ENCODE measurements around the gene SMCO3. TPM values are rescaled to one million over a fixed set of nuclear protein-coding genes. Genes with fewer than 3 reads are reported as not detected.

The SMCO3 gene
- total and polyA plus RNA-seq, 2 of the 13 experiments (the other 11 are each of a cell fraction or from before 2014, with no cell fraction given) = 0.29 to 0.42 TPM

- TF ChIP-seq, protein P1, sequence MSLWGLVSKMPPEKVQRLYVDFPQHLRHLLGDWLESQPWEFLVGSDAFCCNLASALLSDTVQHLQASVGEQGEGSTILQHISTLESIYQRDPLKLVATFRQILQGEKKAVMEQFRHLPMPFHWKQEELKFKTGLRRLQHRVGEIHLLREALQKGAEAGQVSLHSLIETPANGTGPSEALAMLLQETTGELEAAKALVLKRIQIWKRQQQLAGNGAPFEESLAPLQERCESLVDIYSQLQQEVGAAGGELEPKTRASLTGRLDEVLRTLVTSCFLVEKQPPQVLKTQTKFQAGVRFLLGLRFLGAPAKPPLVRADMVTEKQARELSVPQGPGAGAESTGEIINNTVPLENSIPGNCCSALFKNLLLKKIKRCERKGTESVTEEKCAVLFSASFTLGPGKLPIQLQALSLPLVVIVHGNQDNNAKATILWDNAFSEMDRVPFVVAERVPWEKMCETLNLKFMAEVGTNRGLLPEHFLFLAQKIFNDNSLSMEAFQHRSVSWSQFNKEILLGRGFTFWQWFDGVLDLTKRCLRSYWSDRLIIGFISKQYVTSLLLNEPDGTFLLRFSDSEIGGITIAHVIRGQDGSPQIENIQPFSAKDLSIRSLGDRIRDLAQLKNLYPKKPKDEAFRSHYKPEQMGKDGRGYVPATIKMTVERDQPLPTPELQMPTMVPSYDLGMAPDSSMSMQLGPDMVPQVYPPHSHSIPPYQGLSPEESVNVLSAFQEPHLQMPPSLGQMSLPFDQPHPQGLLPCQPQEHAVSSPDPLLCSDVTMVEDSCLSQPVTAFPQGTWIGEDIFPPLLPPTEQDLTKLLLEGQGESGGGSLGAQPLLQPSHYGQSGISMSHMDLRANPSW (CRISPR knock-in tag; IDR thresholded peaks at IDR 0.05; ENCODE audit: borderline replicate concordance) = 0 out of 2 replicates have a peak, but pooled peaks have one; percentile 84
- TF ChIP-seq XBP1 (CRISPR knock-in tag; IDR thresholded peaks at IDR 0.05) = no peak
- TF ChIP-seq, protein P2, sequence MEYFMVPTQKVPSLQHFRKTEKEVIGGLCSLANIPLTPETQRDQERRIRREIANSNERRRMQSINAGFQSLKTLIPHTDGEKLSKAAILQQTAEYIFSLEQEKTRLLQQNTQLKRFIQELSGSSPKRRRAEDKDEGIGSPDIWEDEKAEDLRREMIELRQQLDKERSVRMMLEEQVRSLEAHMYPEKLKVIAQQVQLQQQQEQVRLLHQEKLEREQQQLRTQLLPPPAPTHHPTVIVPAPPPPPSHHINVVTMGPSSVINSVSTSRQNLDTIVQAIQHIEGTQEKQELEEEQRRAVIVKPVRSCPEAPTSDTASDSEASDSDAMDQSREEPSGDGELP (IDR thresholded peaks at IDR 0.05; ENCODE audit: borderline replicate concordance, low read depth) = no peak
- no peak for TF ChIP-seq ZNF10 (CRISPR knock-in tag; IDR thresholded peaks at IDR 0.05; ENCODE audit: borderline replicate concordance, low read depth)
- peak; percentile 60 for TF ChIP-seq NFYC (CRISPR knock-in tag; IDR thresholded peaks at IDR 0.05)
- 0 out of 2 replicates have a peak, but pooled peaks have one; percentile 11 for TF ChIP-seq RAD21 (CRISPR knock-in tag; IDR thresholded peaks at IDR 0.05)
- TF ChIP-seq ZNF703 (CRISPR knock-in tag; IDR thresholded peaks at IDR 0.05; ENCODE audit: borderline replicate concordance) = 0 out of 2 replicates have a peak, but pooled peaks have one; percentile 50
- no peak for TF ChIP-seq ZNF564 (CRISPR knock-in tag; IDR thresholded peaks at IDR 0.05)
- 0 out of 2 replicates have a peak, but pooled peaks have one; percentile 10 for TF ChIP-seq ZNF788 (CRISPR knock-in tag; IDR thresholded peaks at IDR 0.05; ENCODE audit: borderline replicate concordance)
- TF ChIP-seq, protein P3, sequence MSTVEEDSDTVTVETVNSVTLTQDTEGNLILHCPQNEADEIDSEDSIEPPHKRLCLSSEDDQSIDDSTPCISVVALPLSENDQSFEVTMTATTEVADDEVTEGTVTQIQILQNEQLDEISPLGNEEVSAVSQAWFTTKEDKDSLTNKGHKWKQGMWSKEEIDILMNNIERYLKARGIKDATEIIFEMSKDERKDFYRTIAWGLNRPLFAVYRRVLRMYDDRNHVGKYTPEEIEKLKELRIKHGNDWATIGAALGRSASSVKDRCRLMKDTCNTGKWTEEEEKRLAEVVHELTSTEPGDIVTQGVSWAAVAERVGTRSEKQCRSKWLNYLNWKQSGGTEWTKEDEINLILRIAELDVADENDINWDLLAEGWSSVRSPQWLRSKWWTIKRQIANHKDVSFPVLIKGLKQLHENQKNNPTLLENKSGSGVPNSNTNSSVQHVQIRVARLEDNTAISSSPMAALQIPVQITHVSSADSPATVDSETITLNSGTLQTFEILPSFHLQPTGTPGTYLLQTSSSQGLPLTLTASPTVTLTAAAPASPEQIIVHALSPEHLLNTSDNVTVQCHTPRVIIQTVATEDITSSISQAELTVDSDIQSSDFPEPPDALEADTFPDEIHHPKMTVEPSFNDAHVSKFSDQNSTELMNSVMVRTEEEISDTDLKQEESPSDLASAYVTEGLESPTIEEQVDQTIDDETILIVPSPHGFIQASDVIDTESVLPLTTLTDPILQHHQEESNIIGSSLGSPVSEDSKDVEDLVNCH (CRISPR knock-in tag; IDR thresholded peaks at IDR 0.05) = no peak
- TF ChIP-seq ZNF781 (CRISPR knock-in tag; IDR thresholded peaks at IDR 0.05; ENCODE audit: borderline replicate concordance, not compliant biosample characterization) = peak; percentile 67
- TF ChIP-seq SNRNP70 (IDR thresholded peaks at IDR 0.05; ENCODE audit: low read depth, low read length) = no peak
- TF ChIP-seq, protein P4, sequence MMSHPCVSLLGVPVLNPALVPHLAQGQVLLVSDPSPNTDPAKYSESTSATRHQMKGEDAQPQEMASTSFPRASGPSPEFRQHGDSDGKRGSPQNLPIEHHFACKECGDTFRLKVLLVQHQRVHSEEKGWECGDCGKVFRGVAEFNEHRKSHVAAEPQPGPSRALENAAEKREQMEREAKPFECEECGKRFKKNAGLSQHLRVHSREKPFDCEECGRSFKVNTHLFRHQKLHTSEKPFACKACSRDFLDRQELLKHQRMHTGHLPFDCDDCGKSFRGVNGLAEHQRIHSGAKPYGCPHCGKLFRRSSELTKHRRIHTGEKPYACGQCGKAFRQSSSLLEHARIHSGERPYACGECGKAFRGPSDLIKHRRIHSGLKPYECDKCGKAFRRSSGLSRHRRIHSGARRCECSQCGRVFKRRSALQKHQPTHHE (CRISPR knock-in tag; IDR thresholded peaks at IDR 0.05; ENCODE audit: borderline replicate concordance) = no peak
- TF ChIP-seq ZNF329 (CRISPR knock-in tag; IDR thresholded peaks at IDR 0.05; ENCODE audit: low read depth) = peak; percentile 17; the same call in 1 of the 2 replicates
- no peak for TF ChIP-seq ZNF652 (CRISPR knock-in tag; IDR thresholded peaks at IDR 0.05; ENCODE audit: borderline replicate concordance, low read depth)
- peak; percentile 72; the same call in 1 of the 2 replicates for TF ChIP-seq IRX3 (CRISPR knock-in tag; IDR thresholded peaks at IDR 0.05; ENCODE audit: borderline replicate concordance, low read depth)
- no peak for TF ChIP-seq EHMT2 (IDR thresholded peaks at IDR 0.05; ENCODE audit: borderline replicate concordance, low read depth, low read length)
- TF ChIP-seq KDM3A (CRISPR knock-in tag; IDR thresholded peaks at IDR 0.05; ENCODE audit: low read depth) = peak; percentile 77; the same call in 1 of the 2 replicates
- peak; percentile 51 for TF ChIP-seq DBP (CRISPR knock-in tag; IDR thresholded peaks at IDR 0.05; ENCODE audit: not compliant biosample characterization)
These were observed 43.2 kb downstream of the SMCO3 start (continued) for GRCh38 chr12:14770496-14771461.
